MG63 (cell line): ENCODE results near the gene SAP30. TPM values are rescaled to one million over a fixed set of nuclear protein-coding genes. Genes with fewer than 3 reads are reported as not detected.
A peak's percentile ranks its signal among the peaks of the same experiment; 100 is the strongest.

Experiments
- DNase-seq: peaks from one replicate; pipeline ENCODE4 v3.0.0-alpha.2; 2020
- H3K27me3 ChIP-seq: fragments of 250-450 bp; sonication (Bioruptor Pico); 2 replicates; pipeline ENCODE4 v1.5.1; 2020; ENCODE audit warnings: mild to moderate bottlenecking, moderate library complexity
- H3K36me3 ChIP-seq: fragments of 250-450 bp; sonication (Bioruptor Pico); 2 replicates; pipeline ENCODE4 v1.5.1; 2020; ENCODE audit warnings: mild to moderate bottlenecking, moderate library complexity
- H3K4me3 ChIP-seq: fragments of 250-450 bp; sonication (Bioruptor Pico); 2 replicates; pipeline ENCODE4 v1.5.1; 2020; ENCODE audit warnings: mild to moderate bottlenecking, moderate library complexity
- H3K9me3 ChIP-seq: fragments of 250-450 bp; sonication (Bioruptor Pico); 2 replicates; pipeline ENCODE4 v1.5.1; 2020; ENCODE audit warnings: mild to moderate bottlenecking, moderate library complexity
- total RNA-seq: library from RNA; depleted of rRNA; stranded (reverse); fragments of >200 nt; shearing (Covaris generic); gene quantifications from 2 replicates; pipeline ENCODE4 v1.2.3, GENCODE V29; 2014; ENCODE audit warnings: low replicate concordance

The SAP30 gene
- total RNA-seq, 1 experiment from 2014 or later: 47.2 TPM

GRCh38 chr4:173357939-173358338 lies 12.8 kb upstream of the SAP30 start:
- DNase-seq: no peak
- H3K9me3 ChIP-seq: no peaks in the 10 kb centered on the region; the same call in 1 of the 2 replicates
- H3K4me3 ChIP-seq: no peak overlapping the region
- no peaks in the 10 kb centered on the region for H3K36me3 ChIP-seq
- H3K27me3 ChIP-seq: no peaks in the 10 kb centered on the region

GRCh38 chr4:173360587-173361221 lies 10.1 kb upstream of the SAP30 start:
- H3K36me3 ChIP-seq: no peaks in the 10 kb centered on the region
- no peaks in the 10 kb centered on the region; the same call in 1 of the 2 replicates for H3K9me3 ChIP-seq
- DNase-seq: no peak
- no peaks in the 10 kb centered on the region for H3K27me3 ChIP-seq
- no peak overlapping the region for H3K4me3 ChIP-seq

GRCh38 chr4:173362666-173363065 lies 8.1 kb upstream of the SAP30 start:
- no peaks in the 10 kb centered on the region for H3K27me3 ChIP-seq
- H3K36me3 ChIP-seq: no peaks in the 10 kb centered on the region
- no peaks in the 10 kb centered on the region; the same call in 1 of the 2 replicates for H3K9me3 ChIP-seq
- no peak overlapping the region for H3K4me3 ChIP-seq
- DNase-seq: no peak

GRCh38 chr4:173365359-173365996 lies 5.3 kb upstream of the SAP30 start:
- Histone ChIP-seq H3K4me3 (no peak overlapping the region), H3K36me3 (no peaks in the 10 kb centered on the region), H3K27me3 (no peaks in the 10 kb centered on the region), H3K9me3 (no peaks in the 10 kb centered on the region)
- no peak for DNase-seq

GRCh38 chr4:173367285-173367684 lies 3.5 kb upstream of the SAP30 start:
- no peaks in the 10 kb centered on the region for H3K27me3 ChIP-seq
- H3K4me3 ChIP-seq: no peak overlapping the region

GRCh38 chr4:173367946-173368345 lies 2.8 kb upstream of the SAP30 start:
- H3K9me3 ChIP-seq: no peaks in the 10 kb centered on the region
- no peak overlapping the region; the same call in 1 of the 2 replicates for H3K4me3 ChIP-seq
- H3K36me3 ChIP-seq: no peaks in the 10 kb centered on the region
- peak; percentile 13 for DNase-seq
- H3K27me3 ChIP-seq: no peaks in the 10 kb centered on the region

More at GRCh38 chr4:173367285-173367684, 3.5 kb upstream of the SAP30 start:
- no peak for DNase-seq
- Histone ChIP-seq H3K36me3 (no peaks in the 10 kb centered on the region), H3K9me3 (no peaks in the 10 kb centered on the region)

- Histone ChIP-seq H3K9me3 (no peaks in the 10 kb centered on the region), H3K4me3 (peak overlapping the region; percentile 89), H3K27me3 (no peaks in the 10 kb centered on the region), H3K36me3 (peaks cover 14% of the 10 kb centered on the region)
- peak; percentile 52 for DNase-seq
Observed at GRCh38 chr4:173370130-173370476, 651 bp upstream of the SAP30 start.

- Histone ChIP-seq H3K4me3 (peak overlapping the region; percentile 89), H3K27me3 (no peaks in the 10 kb centered on the region), H3K36me3 (peaks cover 21% of the 10 kb centered on the region), H3K9me3 (no peaks in the 10 kb centered on the region)
- peak; percentile 81 for DNase-seq
Observed at GRCh38 chr4:173371292-173372192, 788 bp downstream of the SAP30 start.

GRCh38 chr4:173374588-173374987 lies 3.8 kb downstream of the SAP30 start:
- no peak for DNase-seq
- no peaks in the 10 kb centered on the region for H3K27me3 ChIP-seq
- H3K36me3 ChIP-seq: peaks cover 24% of the 10 kb centered on the region
- no peaks in the 10 kb centered on the region for H3K9me3 ChIP-seq
- no peak overlapping the region for H3K4me3 ChIP-seq

GRCh38 chr4:173379929-173380328 lies 9.2 kb downstream of the SAP30 start:
- Histone ChIP-seq H3K4me3 (no peak overlapping the region), H3K27me3 (no peaks in the 10 kb centered on the region), H3K36me3 (peaks cover 12% of the 10 kb centered on the region), H3K9me3 (no peaks in the 10 kb centered on the region)
- no peak for DNase-seq

GRCh38 chr4:173380987-173381386 lies 10.2 kb downstream of the SAP30 start:
- no peak overlapping the region for H3K4me3 ChIP-seq
- peaks cover 6% of the 10 kb centered on the region for H3K36me3 ChIP-seq
- H3K27me3 ChIP-seq: no peaks in the 10 kb centered on the region
- no peaks in the 10 kb centered on the region for H3K9me3 ChIP-seq
- no peak for DNase-seq

GRCh38 chr4:173381610-173382009 lies 10.9 kb downstream of the SAP30 start:
- DNase-seq: no peak
- Histone ChIP-seq H3K27me3 (no peaks in the 10 kb centered on the region), H3K36me3 (peaks cover 4% of the 10 kb centered on the region), H3K4me3 (no peak overlapping the region), H3K9me3 (no peaks in the 10 kb centered on the region)

GRCh38 chr4:173382349-173382748 lies 11.6 kb downstream of the SAP30 start:
- H3K9me3 ChIP-seq: no peaks in the 10 kb centered on the region
- H3K36me3 ChIP-seq: no peaks in the 10 kb centered on the region
- H3K27me3 ChIP-seq: no peaks in the 10 kb centered on the region
- DNase-seq: no peak
- no peak overlapping the region for H3K4me3 ChIP-seq

GRCh38 chr4:173386751-173387150 lies 16.0 kb downstream of the SAP30 start:
- Histone ChIP-seq H3K4me3 (no peak overlapping the region), H3K36me3 (no peaks in the 10 kb centered on the region), H3K9me3 (no peaks in the 10 kb centered on the region), H3K27me3 (no peaks in the 10 kb centered on the region)
- DNase-seq: no peak

- no peak for DNase-seq
- no peak overlapping the region for H3K4me3 ChIP-seq
Observed at GRCh38 chr4:173391701-173392100, 20.9 kb downstream of the SAP30 start.

GRCh38 chr4:173397604-173398003 lies 26.9 kb downstream of the SAP30 start:
- Histone ChIP-seq H3K27me3 (no peaks in the 10 kb centered on the region), H3K4me3 (no peak overlapping the region), H3K36me3 (no peaks in the 10 kb centered on the region), H3K9me3 (peaks cover 2% of the 10 kb centered on the region; the same call in 1 of the 2 replicates)
- DNase-seq: no peak

More at GRCh38 chr4:173391701-173392100, 20.9 kb downstream of the SAP30 start:
- Histone ChIP-seq H3K9me3 (peaks cover 2% of the 10 kb centered on the region; the same call in 1 of the 2 replicates), H3K36me3 (no peaks in the 10 kb centered on the region), H3K27me3 (no peaks in the 10 kb centered on the region)

GRCh38 chr4:173398220-173398619 lies 27.5 kb downstream of the SAP30 start:
- H3K36me3 ChIP-seq: no peaks in the 10 kb centered on the region
- H3K4me3 ChIP-seq: no peak overlapping the region
- H3K9me3 ChIP-seq: peaks cover 2% of the 10 kb centered on the region; the same call in 1 of the 2 replicates
- no peaks in the 10 kb centered on the region for H3K27me3 ChIP-seq
- DNase-seq: no peak
